GM12891 (cell line): ENCODE data around the gene GSTA5.
"Not testable (repeated sequence)": the region's sequence is repeated elsewhere in the genome, so short reads cannot be mapped to it uniquely, and the experiment has no call there.

Source experiments
- DNase-seq: peaks from one replicate; pipeline ENCODE4 v3.0.0; 2011; ENCODE audit warnings: low spot score; ENCODE audit not compliant: insufficient read length
- FAIRE-seq: peaks from 2 replicates; lab custom pipeline; 2011; peaks lifted over from hg19 to GRCh38; lab: Jason Lieb, UNC
- PAX5 ChIP-seq: IDR thresholded peaks from 2 replicates; pipeline ENCODE4 v1.6.1; 2011; ENCODE audit warnings: low read length, moderate library complexity, mild to moderate bottlenecking; ENCODE audit not compliant: insufficient read depth, severe bottlenecking
- POLR2A ChIP-seq: IDR thresholded peaks from 2 replicates; pipeline ENCODE4 v1.6.1; 2011; ENCODE audit warnings: low read depth, low read length, control low read depth
- POLR2AphosphoS5 ChIP-seq: IDR thresholded peaks from 2 replicates; pipeline ENCODE4 v1.6.1; 2011; ENCODE audit warnings: low read depth, low read length, control low read depth
- POU2F2 ChIP-seq: IDR thresholded peaks from 2 replicates; pipeline ENCODE4 v1.6.1; 2011; ENCODE audit warnings: low read depth, mild to moderate bottlenecking, control low read depth, low read length, moderate library complexity
- SPI1 ChIP-seq: IDR thresholded peaks from 2 replicates; pipeline ENCODE4 v1.6.1; 2011; ENCODE audit warnings: low read depth, low read length, control low read depth
- TAF1 ChIP-seq: IDR thresholded peaks from 2 replicates; pipeline ENCODE4 v1.6.1; 2011; ENCODE audit warnings: low read depth, low read length, control low read depth

GSTA5 gene

DNA sequence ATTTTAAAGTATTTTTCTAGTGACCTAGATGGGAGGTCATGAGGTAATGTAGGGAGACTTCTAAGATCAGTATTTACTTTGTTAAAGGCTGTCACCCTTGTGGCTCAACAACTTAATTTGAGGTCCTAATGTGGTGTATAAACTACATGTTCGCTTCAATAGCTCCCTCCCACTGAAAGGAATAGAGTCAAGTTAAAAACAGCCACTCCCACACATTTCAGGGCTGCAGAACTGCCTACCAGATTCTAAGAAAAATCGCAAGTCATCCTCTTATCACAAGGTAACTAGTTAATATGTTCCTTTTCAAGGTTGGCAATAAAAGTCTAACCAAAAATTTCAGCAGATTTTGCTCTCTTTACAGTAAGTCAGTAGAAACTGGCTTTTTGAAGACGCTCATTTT is 52.1 kb downstream of the GSTA5 start:
- TF ChIP-seq TAF1 = no peak
- TF ChIP-seq POU2F2 = no peak
- no peak for TF ChIP-seq PAX5
- FAIRE-seq (no peak), DNase-seq (no peak)

- DNase-seq (no peak), FAIRE-seq (no peak)
- TF ChIP-seq PAX5 (no peak), SPI1 (no peak), POLR2A (no peak), POU2F2 (no peak), POLR2AphosphoS5 (no peak), TAF1 (no peak)
Measured at GRCh38 chr6:52787917-52788316, 52.7 kb downstream of the GSTA5 start.

DNA sequence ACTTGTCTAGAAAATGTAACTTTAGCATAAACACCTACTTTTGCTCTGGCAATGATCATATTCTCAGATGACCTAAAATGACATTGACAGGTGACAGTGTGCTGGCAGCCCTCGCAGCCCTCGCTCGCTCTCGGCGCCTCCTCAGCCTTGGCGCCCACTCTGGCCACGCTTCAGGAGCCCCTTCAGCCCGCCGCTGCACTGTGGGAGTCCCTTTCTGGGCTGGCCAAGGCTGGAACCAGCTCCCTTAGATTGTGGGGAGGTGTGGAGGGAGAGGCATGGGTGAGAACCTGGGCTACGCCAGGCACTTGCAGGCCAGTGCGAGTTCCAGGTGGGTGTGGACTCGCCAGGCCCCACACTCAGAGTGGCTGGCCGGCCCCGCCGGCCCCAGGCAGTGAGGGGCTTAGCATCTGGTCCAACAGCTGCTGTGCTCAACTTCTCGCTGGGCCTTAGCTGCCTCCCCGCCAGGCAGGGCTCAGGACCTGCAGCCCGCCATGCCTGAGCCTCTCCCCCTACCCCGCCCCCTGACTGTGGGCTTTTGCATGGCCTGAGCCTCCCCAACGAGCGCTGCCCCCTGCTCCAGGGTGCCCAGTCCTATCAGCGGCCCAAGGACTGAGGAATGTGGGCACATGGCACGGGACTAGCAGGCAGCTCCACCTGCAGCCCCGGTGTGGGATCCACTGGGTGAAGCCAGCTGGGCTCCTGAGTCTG is 54.2 kb downstream of the GSTA5 start:
- TF ChIP-seq SPI1 = no peak
- TF ChIP-seq TAF1 = no peak
- TF ChIP-seq POLR2A = no peak
- TF ChIP-seq POLR2AphosphoS5 = no peak
- no peak for TF ChIP-seq POU2F2
- no peak for TF ChIP-seq PAX5
- DNase-seq (no peak), FAIRE-seq (no peak)

- DNase-seq, FAIRE-seq: not testable (repeated sequence)
Measured at GRCh38 chr6:52782696-52783274, 57.8 kb downstream of the GSTA5 start.

DNA sequence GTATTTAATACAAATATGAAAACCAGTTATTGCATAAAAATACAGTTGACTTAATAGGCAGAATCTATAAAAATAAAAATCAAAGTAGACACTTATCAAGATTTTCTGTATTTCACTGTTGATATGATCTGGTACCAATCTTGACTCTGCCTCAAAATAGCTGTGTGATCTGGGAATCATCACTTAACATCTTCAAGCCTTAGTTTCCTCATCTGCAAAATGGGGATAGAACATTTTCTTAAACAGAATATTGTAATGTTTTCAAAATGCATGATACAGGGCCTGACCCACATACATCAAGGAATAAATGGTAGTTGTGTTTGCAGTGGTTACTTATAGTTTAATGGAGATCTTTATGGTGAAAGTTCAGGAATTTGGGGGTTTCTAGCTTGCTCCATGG is 58.4 kb downstream of the GSTA5 start:
- not testable (repeated sequence) for FAIRE-seq, DNase-seq
